B cell (primary cell): ENCODE measurements around the gene ABCG2. TPM values are rescaled to one million over a fixed set of nuclear protein-coding genes. Genes with fewer than 3 reads are reported as not detected.

Experiments used
- ATAC-seq: fragments of 200-7000 bp; cut with Tn5 transposase; one replicate; pipeline ENCODE4 v1.10.0; 2021; ENCODE audit warnings: low read depth, mild to moderate bottlenecking, moderate number of reproducible peaks, moderate library complexity
- CTCF ChIA-PET: fragments of 350-600 bp; sonication (Branson Sonifier 250); formaldehyde crosslinking; loops from one replicate; lab custom pipeline; 2021; ENCODE audit warnings: antibody characterized with exemption, inconsistent platforms; lab: Charles Lee
- POLR2A ChIA-PET: fragments of 350-600 bp; sonication (Branson Sonifier 250); formaldehyde crosslinking; loops from one replicate; lab custom pipeline; 2021; ENCODE audit warnings: antibody characterized with exemption; lab: Charles Lee
- DNase-seq: peaks from one replicate; pipeline ENCODE4 v3.0.0; 2013
- H2AFZ ChIP-seq: 2 replicates; pipeline ENCODE4 v1.6.1; 2012; ENCODE audit warnings: mild to moderate bottlenecking, low read depth, low read length; ENCODE audit not compliant: insufficient read depth, poor library complexity, severe bottlenecking
- H3K27ac ChIP-seq, 2 donors: 1 replicate in 1 of 2; 2 replicates in 1 of 2; pipeline ENCODE4 v1.5.1; 2012 to 2013; ENCODE audit warnings: low read length in 2 of 2, mild to moderate bottlenecking in 2 of 2, moderate library complexity in 1 of 2
- H3K27me3 ChIP-seq, 4 experiments: fragments of 200-600 bp in 1 of 4; sonication (generic) in 1 of 4; replicated peaks in 1 of 4; 1 replicate in 2 of 4; 2 replicates in 2 of 4; pipeline versions ENCODE4 v1.6.1 to v1.7.0; 2013 to 2016; ENCODE audit warnings: low read length in 3 of 4, mild to moderate bottlenecking in 2 of 4, mixed read lengths in 1 of 4, moderate library complexity in 1 of 4; ENCODE audit not compliant: insufficient read depth in 4 of 4, control insufficient read depth in 3 of 4; ENCODE audit errors: control extremely low read depth in 1 of 4
- H3K36me3 ChIP-seq, 2 experiments: replicated peaks in 1 of 2; 1 replicate in 1 of 2; 2 replicates in 1 of 2; pipeline versions ENCODE4 v1.6.1 to v1.7.1; 2013; ENCODE audit warnings: low read length in 1 of 2; ENCODE audit not compliant: insufficient read depth in 2 of 2, control insufficient read depth in 1 of 2; ENCODE audit errors: control extremely low read depth in 1 of 2, extremely low read depth in 1 of 2
- H3K4me1 ChIP-seq, 2 donors: fragments of 200-600 bp in 1 of 2; sonication (generic) in 1 of 2; 1 replicate in 1 of 2; 2 replicates in 1 of 2; pipeline versions ENCODE4 v1.5.1 to v1.6.1; 2013 to 2017; ENCODE audit warnings: low read length in 2 of 2; ENCODE audit not compliant: control insufficient read depth in 2 of 2, insufficient read depth in 2 of 2
- H3K4me2 ChIP-seq: replicated peaks from 2 replicates; pipeline ENCODE3; 2012; ENCODE audit warnings: mild to moderate bottlenecking, low read depth, low read length; ENCODE audit not compliant: poor library complexity, severe bottlenecking
- H3K4me3 ChIP-seq, 5 experiments: fragments of 200-600 bp in 1 of 5; sonication (generic) in 1 of 5; 1 replicate in 3 of 5; 2 replicates in 2 of 5; pipeline versions ENCODE4 v1.5.1 to v1.7.0; 2011 to 2016; ENCODE audit warnings: low read length in 4 of 5, mild to moderate bottlenecking in 4 of 5, low read depth in 2 of 5, control low read depth in 1 of 5, moderate library complexity in 1 of 5; ENCODE audit not compliant: insufficient read depth in 1 of 5; ENCODE audit errors: control extremely low read depth in 1 of 5, extremely low read depth in 1 of 5
- H3K79me2 ChIP-seq: fragments of 200-600 bp; sonication (generic); one replicate; pipeline ENCODE4 v1.6.0; 2016; ENCODE audit warnings: low read length; ENCODE audit not compliant: control insufficient read depth, insufficient read depth
- H3K9ac ChIP-seq: fragments of 200-600 bp; sonication (generic); 2 replicates; pipeline ENCODE4 v1.6.1; 2017; ENCODE audit warnings: mild to moderate bottlenecking, low read length, moderate library complexity
- H3K9me3 ChIP-seq, 3 donors: one replicate each; pipeline versions ENCODE4 v1.6.1 to v1.7.1; 2013; ENCODE audit warnings: low read length in 2 of 3; ENCODE audit not compliant: control insufficient read depth in 2 of 3, insufficient read depth in 1 of 3; ENCODE audit errors: control extremely low read depth in 1 of 3
- H4K20me1 ChIP-seq: 2 replicates; pipeline ENCODE4 v1.6.0; 2012; ENCODE audit warnings: mild to moderate bottlenecking, low read length; ENCODE audit not compliant: insufficient read depth, control insufficient read depth, poor library complexity, severe bottlenecking
- H3K27ac Mint-ChIP-seq: one replicate; pipeline ENCODE4 v1.8.0; 2021; ENCODE audit warnings: mixed read lengths
- H3K27me3 Mint-ChIP-seq: one replicate; pipeline ENCODE4 v1.8.0; 2021; ENCODE audit warnings: mixed read lengths
- H3K4me1 Mint-ChIP-seq: one replicate; pipeline ENCODE4 v1.8.0; 2021; ENCODE audit warnings: mixed read lengths
- H3K4me3 Mint-ChIP-seq: one replicate; pipeline ENCODE4 v1.8.0; 2021; ENCODE audit warnings: mixed read lengths
- H3K9me3 Mint-ChIP-seq: one replicate; pipeline ENCODE4 v1.8.0; 2022; ENCODE audit warnings: mixed read lengths; ENCODE audit not compliant: insufficient read depth
- EZH2 ChIP-seq: IDR thresholded peaks from 2 replicates; pipeline ENCODE4 v1.6.1; 2012; ENCODE audit warnings: borderline replicate concordance, low read depth, mild to moderate bottlenecking, moderate library complexity, low read length; ENCODE audit not compliant: insufficient read depth, poor library complexity, severe bottlenecking
- WGBS: methylation state at CpG from one replicate; pipeline ENCODE4 v1.1.5; 2013; ENCODE audit warnings: missing lambda C conversion rate; ENCODE audit not compliant: insufficient coverage; 5-methylcytosine and 5-hydroxymethylcytosine counted together
- intact Hi-C: fragments of 100-400 bp; cut with micrococcal nuclease; formaldehyde crosslinking; loops from one replicate; pipeline ENCODE4 v1.10.0; 2022
- polyA plus RNA-seq: library from polyadenylated mRNA; depleted of rRNA; stranded (reverse); fragments of >200 nt; gene quantifications from 2 replicates; pipeline ENCODE4 v1.2.3, GENCODE V29; 2012
- total RNA-seq, 2 donors: library from RNA; stranded (reverse); fragments of 120-200 nt in 1 of 2; gene quantifications; 1 replicate in 1 of 2; 2 replicates in 1 of 2; pipeline versions ENCODE4 v1.2.3 to v1.2.4, GENCODE V29; 2013 to 2022
- TF ChIP-seq, protein P1 (sequence below): fragments of 200-600 bp; IDR thresholded peaks from one replicate; pipeline ENCODE4 v1.8.0; 2022; ENCODE audit warnings: antibody characterized with exemption, mild to moderate bottlenecking

The ABCG2 gene
- total and polyA plus RNA-seq, 2 donors (not counting 1 experiment from before 2014, with no cell fraction given): 0.01 TPM; not detected in 1

DNA sequence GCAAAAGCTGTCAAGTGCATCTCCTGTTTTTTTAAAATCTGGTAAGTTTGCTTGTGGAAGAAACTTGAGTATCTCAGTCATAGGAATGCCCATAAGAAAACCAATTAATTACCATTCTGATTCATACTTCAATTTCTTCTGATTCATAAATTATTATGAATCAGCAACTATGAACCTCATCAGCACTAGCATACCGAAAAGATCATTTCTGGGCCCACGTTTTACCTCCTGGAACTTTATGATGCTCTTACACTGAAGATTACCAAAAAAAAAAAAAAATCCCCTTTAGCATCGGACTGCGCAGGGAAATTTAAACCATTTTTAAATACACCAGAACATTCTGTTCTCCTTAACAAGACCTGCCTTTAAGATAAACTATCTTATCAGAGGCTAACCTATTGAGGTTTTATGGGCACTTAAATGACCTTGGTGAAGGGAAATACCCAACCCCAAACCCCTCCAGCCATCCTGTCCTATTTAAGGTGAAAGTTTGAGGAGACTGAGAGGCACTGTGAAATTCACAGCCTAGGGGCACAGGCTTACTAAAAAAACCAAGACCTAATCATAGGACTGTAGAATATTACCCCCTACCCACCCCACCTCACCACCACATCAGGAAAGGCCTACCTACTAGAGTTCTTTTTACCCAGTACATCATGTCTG lies 38.2 kb upstream of the ABCG2 start:
- no peaks in the 10 kb centered on the region for H3K9me3 ChIP-seq
- WGBS: 100% methylated on average over 2 of the region's 4 CpGs
- no peak for TF ChIP-seq EZH2
- TF ChIP-seq, protein P1, sequence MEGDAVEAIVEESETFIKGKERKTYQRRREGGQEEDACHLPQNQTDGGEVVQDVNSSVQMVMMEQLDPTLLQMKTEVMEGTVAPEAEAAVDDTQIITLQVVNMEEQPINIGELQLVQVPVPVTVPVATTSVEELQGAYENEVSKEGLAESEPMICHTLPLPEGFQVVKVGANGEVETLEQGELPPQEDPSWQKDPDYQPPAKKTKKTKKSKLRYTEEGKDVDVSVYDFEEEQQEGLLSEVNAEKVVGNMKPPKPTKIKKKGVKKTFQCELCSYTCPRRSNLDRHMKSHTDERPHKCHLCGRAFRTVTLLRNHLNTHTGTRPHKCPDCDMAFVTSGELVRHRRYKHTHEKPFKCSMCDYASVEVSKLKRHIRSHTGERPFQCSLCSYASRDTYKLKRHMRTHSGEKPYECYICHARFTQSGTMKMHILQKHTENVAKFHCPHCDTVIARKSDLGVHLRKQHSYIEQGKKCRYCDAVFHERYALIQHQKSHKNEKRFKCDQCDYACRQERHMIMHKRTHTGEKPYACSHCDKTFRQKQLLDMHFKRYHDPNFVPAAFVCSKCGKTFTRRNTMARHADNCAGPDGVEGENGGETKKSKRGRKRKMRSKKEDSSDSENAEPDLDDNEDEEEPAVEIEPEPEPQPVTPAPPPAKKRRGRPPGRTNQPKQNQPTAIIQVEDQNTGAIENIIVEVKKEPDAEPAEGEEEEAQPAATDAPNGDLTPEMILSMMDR: no peak
- no peak overlapping the region for H3K4me3 Mint-ChIP-seq
- no peaks in the 10 kb centered on the region for H3K9me3 Mint-ChIP-seq
- no peak overlapping the region for H3K9ac ChIP-seq
- no peaks in the 10 kb centered on the region for H3K79me2 ChIP-seq
- H3K4me3 ChIP-seq: no peak overlapping the region
- no peaks in the 10 kb centered on the region for H3K27me3 ChIP-seq
- H3K27me3 Mint-ChIP-seq: no peaks in the 10 kb centered on the region
- H3K36me3 ChIP-seq: no peaks in the 10 kb centered on the region
- no peaks in the 10 kb centered on the region for H4K20me1 ChIP-seq
- intact Hi-C loops: no loop called here
- CTCF ChIA-PET: no interaction called here
- POLR2A ChIA-PET: no interaction called here
- H3K4me1 ChIP-seq: no peaks in the 10 kb centered on the region
- ATAC-seq (no peak), DNase-seq (no peak)
- no peaks in the 10 kb centered on the region for H3K4me1 Mint-ChIP-seq
- no peak overlapping the region for H3K27ac Mint-ChIP-seq
- H3K27ac ChIP-seq: no peak overlapping the region
- no peak overlapping the region for H2AFZ ChIP-seq
- H3K4me2 ChIP-seq: no peak overlapping the region

- TF ChIP-seq, protein P1: no peak
- no peak for TF ChIP-seq EZH2
- Mint-ChIP-seq H3K27me3 (no peaks in the 10 kb centered on the region), H3K27ac (no peak overlapping the region), H3K4me1 (no peaks in the 10 kb centered on the region), H3K4me3 (no peak overlapping the region), H3K9me3 (no peaks in the 10 kb centered on the region)
- ChIA-PET POLR2A (no interaction called here), CTCF (no interaction called here)
- 91% methylated on average over 4 of the region's 4 CpGs for WGBS
- H3K4me3 ChIP-seq: no peak overlapping the region
- intact Hi-C loops: no loop called here
- H3K9me3 ChIP-seq: no peaks in the 10 kb centered on the region
- ATAC-seq (no peak), DNase-seq (no peak)
- H3K9ac ChIP-seq: no peak overlapping the region
- H3K36me3 ChIP-seq: no peaks in the 10 kb centered on the region
- H2AFZ ChIP-seq: no peak overlapping the region
- no peak overlapping the region for H3K4me2 ChIP-seq
- H3K79me2 ChIP-seq: no peaks in the 10 kb centered on the region
- no peaks in the 10 kb centered on the region for H3K4me1 ChIP-seq
- no peaks in the 10 kb centered on the region for H4K20me1 ChIP-seq
- no peak overlapping the region for H3K27ac ChIP-seq
- no peaks in the 10 kb centered on the region for H3K27me3 ChIP-seq
Measured at GRCh38 chr4:88196013-88196365, 37.5 kb upstream of the ABCG2 start.
